Neural cell (in vitro differentiated cells): ENCODE measurements around the gene CDH5. TPM values are rescaled to one million over a fixed set of nuclear protein-coding genes. Genes with fewer than 3 reads are reported as not detected.

Source experiments
- H2AFZ ChIP-seq: fragments of 200-600, 300-800 bp; sonication (generic), shearing (Covaris generic); 2 replicates; pipeline ENCODE4 v1.6.0; 2014; ENCODE audit warnings: low read depth, mild to moderate bottlenecking, antibody characterized with exemption, low read length, moderate library complexity
- H3F3A ChIP-seq: fragments of 200-600 bp; shearing (Covaris generic); 2 replicates; pipeline ENCODE4 v1.6.1; 2016; ENCODE audit warnings: mild to moderate bottlenecking, moderate library complexity, mixed read lengths, antibody characterized with exemption, low read length; ENCODE audit not compliant: insufficient read depth, poor library complexity, severe bottlenecking
- H3K27ac ChIP-seq: fragments of 200-600, 300-800 bp; sonication (generic), shearing (Covaris generic); 2 replicates; pipeline ENCODE4 v1.5.1; 2014; ENCODE audit warnings: mild to moderate bottlenecking, low read length, moderate library complexity
- H3K27me3 ChIP-seq: fragments of 300-800, 200-600 bp; sonication (generic), shearing (Covaris generic); 2 replicates; pipeline ENCODE4 v1.6.0; 2014; ENCODE audit warnings: mild to moderate bottlenecking, low read depth, low read length, moderate library complexity; ENCODE audit not compliant: insufficient read depth
- H3K36me3 ChIP-seq: fragments of 300-800, 200-600 bp; sonication (generic), shearing (Covaris generic); 2 replicates; pipeline ENCODE4 v1.5.1; 2014; ENCODE audit warnings: mild to moderate bottlenecking, antibody characterized with exemption, low read length, moderate library complexity; ENCODE audit not compliant: insufficient read depth
- H3K4me2 ChIP-seq: fragments of 300-800, 200-600 bp; sonication (generic), shearing (Covaris generic); 2 replicates; pipeline ENCODE4 v1.6.0; 2014; ENCODE audit warnings: mild to moderate bottlenecking, low read length
- H3K4me3 ChIP-seq: fragments of 300-800, 200-600 bp; sonication (generic), shearing (Covaris generic); 2 replicates; pipeline ENCODE4 v1.5.1; 2014; ENCODE audit warnings: mild to moderate bottlenecking, low read length, moderate library complexity
- H3K79me2 ChIP-seq: fragments of 200-600 bp; shearing (Covaris generic); replicated peaks from 2 replicates; pipeline ENCODE4 v1.6.0; 2014; ENCODE audit warnings: mild to moderate bottlenecking, low read length, moderate library complexity; ENCODE audit not compliant: insufficient read depth
- H3K9ac ChIP-seq: fragments of 300-800, 200-600 bp; sonication (generic), shearing (Covaris generic); 2 replicates; pipeline ENCODE4 v1.6.1; 2016; ENCODE audit warnings: mild to moderate bottlenecking, low read length, mixed read lengths
- H3K9me2 ChIP-seq: fragments of 200-600 bp; shearing (Covaris generic); 2 replicates; pipeline ENCODE4 v1.6.1; 2016; ENCODE audit warnings: mild to moderate bottlenecking, low read length, mixed read lengths; ENCODE audit not compliant: insufficient read depth
- H3K9me3 ChIP-seq: fragments of 200-600, 300-800 bp; sonication (generic), shearing (Covaris generic); 2 replicates; pipeline ENCODE4 v1.6.1; 2016; ENCODE audit warnings: mild to moderate bottlenecking, mixed run types, low read length, moderate library complexity, mixed read lengths
- H4K20me1 ChIP-seq: fragments of 200-600 bp; shearing (Covaris generic); 2 replicates; pipeline ENCODE4 v1.6.1; 2016; ENCODE audit warnings: mild to moderate bottlenecking, mixed run types; ENCODE audit not compliant: insufficient read depth
- EP300 ChIP-seq: fragments of 450-650 bp; conservative IDR thresholded peaks from 2 replicates; pipeline ENCODE4 v1.6.1; 2014; ENCODE audit warnings: antibody characterized with exemption, mild to moderate bottlenecking, moderate library complexity; ENCODE audit not compliant: poor library complexity, severe bottlenecking
- EZH2 ChIP-seq: fragments of 200-600, 300-800 bp; shearing (Covaris generic), sonication (generic); IDR thresholded peaks from 2 replicates; pipeline ENCODE4 v1.6.1; 2014; ENCODE audit warnings: antibody characterized with exemption, low read length, borderline replicate concordance, mild to moderate bottlenecking; ENCODE audit not compliant: insufficient read depth, poor library complexity, severe bottlenecking
- MXI1 ChIP-seq: fragments of 450-650 bp; conservative IDR thresholded peaks from 2 replicates; pipeline ENCODE4 v1.6.1; 2014; ENCODE audit warnings: antibody characterized with exemption, mild to moderate bottlenecking; ENCODE audit not compliant: poor library complexity, severe bottlenecking
- POLR2AphosphoS5 ChIP-seq: IDR thresholded peaks from 2 replicates; pipeline ENCODE4 v1.6.1; 2012
- RAD21 ChIP-seq: fragments of 450-650 bp; conservative IDR thresholded peaks from 2 replicates; pipeline ENCODE4 v1.6.1; 2014; ENCODE audit warnings: antibody characterized with exemption, mild to moderate bottlenecking, moderate library complexity
- SMC3 ChIP-seq: fragments of 450-650 bp; conservative IDR thresholded peaks from 2 replicates; pipeline ENCODE4 v1.6.1; 2014; ENCODE audit warnings: antibody characterized with exemption, mild to moderate bottlenecking, moderate library complexity; ENCODE audit not compliant: poor library complexity
- TAF1 ChIP-seq: IDR thresholded peaks from 2 replicates; pipeline ENCODE4 v1.6.1; 2012; ENCODE audit warnings: low read depth
- polyA plus RNA-seq: library from polyadenylated mRNA; depleted of rRNA; stranded (reverse); fragments of >200 nt; gene quantifications from 2 replicates; pipeline ENCODE4 v1.2.3, GENCODE V29; 2014
- TF ChIP-seq, protein P1 (sequence below): fragments of 450-650 bp; IDR thresholded peaks from 2 replicates; pipeline ENCODE4 v1.5.1; 2014; ENCODE audit warnings: antibody characterized with exemption, mild to moderate bottlenecking, moderate library complexity; ENCODE audit not compliant: poor library complexity, severe bottlenecking
- TF ChIP-seq, protein P2 (sequence below): IDR thresholded peaks from 2 replicates; pipeline ENCODE4 v1.6.1; 2012; ENCODE audit warnings: borderline replicate concordance

CDH5 gene
- polyA plus RNA-seq, 1 donor from 2014 or later = not detected

DNA sequence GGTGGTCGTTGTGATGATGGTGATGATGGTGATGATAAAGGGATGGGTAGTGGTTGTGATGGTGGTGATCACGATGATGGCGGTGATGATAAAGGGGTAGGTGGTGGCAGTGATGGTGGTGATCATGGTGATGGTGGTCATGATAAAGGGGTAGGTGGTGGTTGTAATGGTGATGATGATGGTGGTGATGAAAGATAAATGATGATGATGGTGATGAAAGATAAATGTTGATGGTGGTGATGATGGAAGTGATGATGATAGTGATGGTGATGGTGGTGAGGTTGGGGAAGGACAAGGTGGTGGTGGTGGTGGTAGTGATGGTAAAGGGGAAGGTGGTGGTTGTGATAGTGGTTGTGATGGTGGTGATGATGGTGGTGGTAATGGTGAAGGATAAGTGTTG is 13.9 kb downstream of the CDH5 start:
- Histone ChIP-seq H3K9me2 (no peaks in the 10 kb centered on the region), H3K4me2 (no peak overlapping the region), H3K9me3 (no peaks in the 10 kb centered on the region), H3K27ac (no peak overlapping the region), H3K79me2 (no peaks in the 10 kb centered on the region), H3K4me3 (no peak overlapping the region), H2AFZ (no peak overlapping the region), H3K36me3 (no peaks in the 10 kb centered on the region), H4K20me1 (no peaks in the 10 kb centered on the region), H3K27me3 (no peaks in the 10 kb centered on the region), H3F3A (no peaks in the 10 kb centered on the region), H3K9ac (no peak overlapping the region)
- TF ChIP-seq POLR2AphosphoS5 (no peak), EZH2 (no peak), SMC3 (no peak), EP300 (no peak), MXI1 (no peak), TAF1 (no peak), RAD21 (no peak)
- TF ChIP-seq, protein P1, sequence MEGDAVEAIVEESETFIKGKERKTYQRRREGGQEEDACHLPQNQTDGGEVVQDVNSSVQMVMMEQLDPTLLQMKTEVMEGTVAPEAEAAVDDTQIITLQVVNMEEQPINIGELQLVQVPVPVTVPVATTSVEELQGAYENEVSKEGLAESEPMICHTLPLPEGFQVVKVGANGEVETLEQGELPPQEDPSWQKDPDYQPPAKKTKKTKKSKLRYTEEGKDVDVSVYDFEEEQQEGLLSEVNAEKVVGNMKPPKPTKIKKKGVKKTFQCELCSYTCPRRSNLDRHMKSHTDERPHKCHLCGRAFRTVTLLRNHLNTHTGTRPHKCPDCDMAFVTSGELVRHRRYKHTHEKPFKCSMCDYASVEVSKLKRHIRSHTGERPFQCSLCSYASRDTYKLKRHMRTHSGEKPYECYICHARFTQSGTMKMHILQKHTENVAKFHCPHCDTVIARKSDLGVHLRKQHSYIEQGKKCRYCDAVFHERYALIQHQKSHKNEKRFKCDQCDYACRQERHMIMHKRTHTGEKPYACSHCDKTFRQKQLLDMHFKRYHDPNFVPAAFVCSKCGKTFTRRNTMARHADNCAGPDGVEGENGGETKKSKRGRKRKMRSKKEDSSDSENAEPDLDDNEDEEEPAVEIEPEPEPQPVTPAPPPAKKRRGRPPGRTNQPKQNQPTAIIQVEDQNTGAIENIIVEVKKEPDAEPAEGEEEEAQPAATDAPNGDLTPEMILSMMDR = no peak
- TF ChIP-seq, protein P2, sequence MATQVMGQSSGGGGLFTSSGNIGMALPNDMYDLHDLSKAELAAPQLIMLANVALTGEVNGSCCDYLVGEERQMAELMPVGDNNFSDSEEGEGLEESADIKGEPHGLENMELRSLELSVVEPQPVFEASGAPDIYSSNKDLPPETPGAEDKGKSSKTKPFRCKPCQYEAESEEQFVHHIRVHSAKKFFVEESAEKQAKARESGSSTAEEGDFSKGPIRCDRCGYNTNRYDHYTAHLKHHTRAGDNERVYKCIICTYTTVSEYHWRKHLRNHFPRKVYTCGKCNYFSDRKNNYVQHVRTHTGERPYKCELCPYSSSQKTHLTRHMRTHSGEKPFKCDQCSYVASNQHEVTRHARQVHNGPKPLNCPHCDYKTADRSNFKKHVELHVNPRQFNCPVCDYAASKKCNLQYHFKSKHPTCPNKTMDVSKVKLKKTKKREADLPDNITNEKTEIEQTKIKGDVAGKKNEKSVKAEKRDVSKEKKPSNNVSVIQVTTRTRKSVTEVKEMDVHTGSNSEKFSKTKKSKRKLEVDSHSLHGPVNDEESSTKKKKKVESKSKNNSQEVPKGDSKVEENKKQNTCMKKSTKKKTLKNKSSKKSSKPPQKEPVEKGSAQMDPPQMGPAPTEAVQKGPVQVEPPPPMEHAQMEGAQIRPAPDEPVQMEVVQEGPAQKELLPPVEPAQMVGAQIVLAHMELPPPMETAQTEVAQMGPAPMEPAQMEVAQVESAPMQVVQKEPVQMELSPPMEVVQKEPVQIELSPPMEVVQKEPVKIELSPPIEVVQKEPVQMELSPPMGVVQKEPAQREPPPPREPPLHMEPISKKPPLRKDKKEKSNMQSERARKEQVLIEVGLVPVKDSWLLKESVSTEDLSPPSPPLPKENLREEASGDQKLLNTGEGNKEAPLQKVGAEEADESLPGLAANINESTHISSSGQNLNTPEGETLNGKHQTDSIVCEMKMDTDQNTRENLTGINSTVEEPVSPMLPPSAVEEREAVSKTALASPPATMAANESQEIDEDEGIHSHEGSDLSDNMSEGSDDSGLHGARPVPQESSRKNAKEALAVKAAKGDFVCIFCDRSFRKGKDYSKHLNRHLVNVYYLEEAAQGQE = no peak

DNA sequence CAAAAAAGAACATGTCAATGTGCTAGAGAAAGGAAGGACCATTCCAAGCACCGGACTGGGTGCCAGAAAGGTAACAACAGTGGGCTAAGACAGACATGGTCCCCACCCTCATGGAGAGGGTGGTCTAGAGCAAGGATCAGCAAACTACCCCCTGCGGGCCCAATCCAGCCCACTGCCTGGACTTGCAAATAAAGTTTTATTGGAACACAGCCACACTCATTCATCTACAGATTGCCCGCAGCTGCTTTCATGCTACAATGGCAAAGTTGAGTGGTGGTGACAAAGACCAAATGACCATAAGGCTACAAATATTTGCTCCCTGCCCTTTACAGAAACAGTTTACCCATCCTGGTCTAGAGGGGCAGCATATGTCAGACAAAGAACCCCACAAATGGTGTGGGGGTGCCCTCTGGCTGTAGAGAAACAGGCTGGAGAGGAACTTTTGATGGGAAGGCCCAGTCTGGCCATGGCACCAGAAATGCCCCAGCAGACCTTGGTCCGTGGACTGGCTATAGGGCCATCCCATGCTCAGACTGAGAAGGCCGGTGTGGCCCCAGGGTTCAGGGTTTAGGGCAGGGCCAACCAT is 15.2 kb downstream of the CDH5 start:
- no peaks in the 10 kb centered on the region for H3K79me2 ChIP-seq
- H3K4me3 ChIP-seq = no peak overlapping the region
- H3K36me3 ChIP-seq = no peaks in the 10 kb centered on the region
- H3K9me3 ChIP-seq = no peaks in the 10 kb centered on the region
- H3K9me2 ChIP-seq = no peaks in the 10 kb centered on the region
- H3K27ac ChIP-seq = no peak overlapping the region
- no peak for TF ChIP-seq RAD21
- TF ChIP-seq MXI1 = no peak
- TF ChIP-seq EZH2 = no peak
- TF ChIP-seq, protein P1 = no peak
- TF ChIP-seq SMC3 = no peak
- H2AFZ ChIP-seq = no peak overlapping the region
- H3K27me3 ChIP-seq = no peaks in the 10 kb centered on the region
- no peak overlapping the region for H3K4me2 ChIP-seq
- no peaks in the 10 kb centered on the region for H4K20me1 ChIP-seq
- H3F3A ChIP-seq = no peaks in the 10 kb centered on the region
- no peak overlapping the region for H3K9ac ChIP-seq
